Activated T-helper 9 cell treated with anti-CD3 and anti-CD28 coated beads, Interleukin-2, amount 50 U/mL, for 16 hours (primary cell): Measurements from ENCODE around the gene PIK3CD.
"Not testable (repeated sequence)": the region's sequence is repeated elsewhere in the genome, so short reads cannot be mapped to it uniquely, and the experiment has no call there.

Experiments used
- DNase-seq: peaks from one replicate; pipeline ENCODE4 v3.0.0-alpha.2; 2020; ENCODE audit warnings: low read depth

Gene PIK3CD

GRCh38 chr1:9654834-9655723 is 3.5 kb downstream of the PIK3CD start:
- no peak for DNase-seq

- no peak for DNase-seq
These were observed 4.3 kb downstream of the PIK3CD start for GRCh38 chr1:9655836-9656235.

DNA sequence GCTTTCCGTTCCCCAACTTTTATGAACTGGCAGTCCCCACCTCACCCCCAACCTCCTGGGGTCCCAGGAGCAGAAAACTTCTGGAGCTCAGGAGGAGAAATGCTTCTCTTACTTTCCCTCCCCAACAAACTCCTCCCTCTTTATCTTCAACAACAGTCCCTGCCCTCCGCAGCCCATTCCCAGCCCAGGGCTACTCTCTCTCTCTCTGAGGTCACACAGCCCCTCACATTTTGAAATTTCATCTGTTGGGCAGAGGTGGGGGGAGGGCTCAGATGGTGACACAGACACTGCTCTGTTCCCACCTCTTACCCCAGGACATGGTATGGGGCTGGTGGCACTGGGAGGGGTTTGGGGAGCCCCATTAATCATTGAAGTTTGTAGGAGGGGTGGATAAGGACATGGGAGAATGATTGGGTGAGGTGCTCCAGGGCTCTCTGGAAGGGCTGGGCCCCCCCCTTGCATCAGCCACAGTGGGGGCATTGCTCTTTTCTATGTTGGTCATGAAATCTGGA is 6.0 kb downstream of the PIK3CD start:
- no peak for DNase-seq

GRCh38 chr1:9658199-9658598 is 6.7 kb downstream of the PIK3CD start:
- DNase-seq, result no peak

DNA sequence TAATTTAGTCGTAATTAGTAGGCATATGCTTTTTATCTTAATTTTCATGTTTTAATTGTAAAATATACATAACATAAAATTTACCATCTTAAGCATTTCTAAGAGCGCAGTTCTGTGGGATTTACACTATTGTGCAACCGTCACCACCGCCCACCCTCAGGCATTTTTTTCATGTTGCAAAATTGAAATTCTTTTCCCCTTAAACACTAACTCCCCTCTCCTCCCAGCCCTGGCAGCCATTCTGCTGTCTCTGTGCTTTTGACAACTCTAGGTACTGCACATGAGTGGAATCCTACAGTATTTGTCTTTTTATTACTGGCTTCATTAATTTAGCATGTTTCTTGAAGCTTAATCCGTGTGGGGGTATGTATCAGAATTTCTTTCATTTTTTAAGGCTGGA is 7.8 kb downstream of the PIK3CD start:
- DNase-seq, result no peak

DNA sequence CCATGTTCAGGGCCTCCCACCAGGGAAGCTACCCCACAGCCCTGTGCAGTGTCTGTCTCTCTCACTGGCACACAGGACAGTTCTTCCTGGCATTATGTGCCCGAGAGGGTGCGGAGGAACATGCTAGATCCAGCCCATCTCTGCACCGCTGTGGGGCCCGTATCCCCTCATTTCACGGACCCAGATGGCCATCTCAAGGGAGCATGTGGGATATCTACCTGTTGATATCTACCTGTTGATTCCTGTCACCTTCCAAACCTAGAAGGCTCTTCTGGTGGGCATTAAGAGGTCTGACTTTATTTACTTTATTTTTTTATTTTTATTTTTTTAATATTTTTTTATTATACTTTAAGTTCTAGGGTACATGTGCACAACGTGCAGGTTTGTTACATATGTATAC is 11.7 kb downstream of the PIK3CD start:
- DNase-seq, result no peak

DNA sequence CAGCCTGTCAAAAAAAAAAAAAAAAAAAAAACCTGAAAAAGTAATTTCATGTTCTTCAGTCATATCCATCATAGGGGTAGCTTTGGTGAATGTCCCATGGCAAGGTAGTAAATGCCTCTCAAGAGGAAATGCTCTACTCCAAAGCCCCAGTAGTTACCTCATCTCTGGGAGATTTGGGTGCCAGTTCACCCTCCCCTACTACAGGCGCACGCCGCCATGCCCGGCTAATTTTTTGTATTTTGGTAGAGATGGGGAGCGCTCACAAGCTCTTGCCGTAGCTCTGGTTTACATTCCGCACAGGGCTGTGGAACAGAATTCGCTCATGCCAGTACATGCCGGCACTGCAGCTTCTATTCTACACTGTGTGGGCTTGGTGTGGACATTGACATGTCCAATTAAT is 13.7 kb downstream of the PIK3CD start:
- DNase-seq, result no peak

DNA sequence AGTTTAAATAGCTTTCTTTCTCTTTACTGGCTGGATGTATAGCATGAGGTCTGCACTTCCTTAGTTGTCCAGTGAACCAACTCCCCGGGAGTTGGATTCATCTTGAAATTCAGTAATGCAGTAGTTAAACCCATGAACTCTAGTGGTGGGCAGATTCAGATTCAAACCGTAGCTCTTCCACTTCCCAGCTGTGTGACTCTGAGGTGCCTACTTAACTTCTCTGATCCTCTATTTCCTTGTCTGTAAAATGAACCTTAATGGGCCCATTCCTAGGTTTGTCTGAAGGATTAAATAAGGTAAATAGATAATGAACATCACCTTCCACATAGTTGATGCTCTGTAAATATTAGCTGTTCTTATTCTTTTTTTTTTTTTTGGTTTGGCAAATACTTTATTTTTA is 16.5 kb downstream of the PIK3CD start:
- no peak for DNase-seq

DNA sequence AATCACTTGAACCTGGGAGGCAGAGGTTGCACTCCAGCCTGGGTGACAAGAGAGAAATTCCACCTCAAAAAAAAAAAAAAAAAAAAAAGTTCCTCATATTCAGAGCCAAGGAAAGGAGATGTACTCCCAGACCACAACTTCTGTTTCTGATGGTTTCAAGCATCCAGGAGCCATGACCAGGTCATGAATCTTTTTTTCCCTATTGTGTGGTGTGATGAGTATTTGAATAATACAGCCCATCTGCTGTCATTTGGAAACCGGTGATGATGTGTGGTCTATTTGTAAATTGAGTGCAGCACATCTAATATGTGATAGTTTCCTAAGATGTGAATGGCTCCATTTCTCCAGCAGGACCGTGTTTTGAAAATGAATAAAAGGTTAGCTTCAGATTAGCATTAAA is 18.6 kb downstream of the PIK3CD start:
- DNase-seq, result no peak

DNA sequence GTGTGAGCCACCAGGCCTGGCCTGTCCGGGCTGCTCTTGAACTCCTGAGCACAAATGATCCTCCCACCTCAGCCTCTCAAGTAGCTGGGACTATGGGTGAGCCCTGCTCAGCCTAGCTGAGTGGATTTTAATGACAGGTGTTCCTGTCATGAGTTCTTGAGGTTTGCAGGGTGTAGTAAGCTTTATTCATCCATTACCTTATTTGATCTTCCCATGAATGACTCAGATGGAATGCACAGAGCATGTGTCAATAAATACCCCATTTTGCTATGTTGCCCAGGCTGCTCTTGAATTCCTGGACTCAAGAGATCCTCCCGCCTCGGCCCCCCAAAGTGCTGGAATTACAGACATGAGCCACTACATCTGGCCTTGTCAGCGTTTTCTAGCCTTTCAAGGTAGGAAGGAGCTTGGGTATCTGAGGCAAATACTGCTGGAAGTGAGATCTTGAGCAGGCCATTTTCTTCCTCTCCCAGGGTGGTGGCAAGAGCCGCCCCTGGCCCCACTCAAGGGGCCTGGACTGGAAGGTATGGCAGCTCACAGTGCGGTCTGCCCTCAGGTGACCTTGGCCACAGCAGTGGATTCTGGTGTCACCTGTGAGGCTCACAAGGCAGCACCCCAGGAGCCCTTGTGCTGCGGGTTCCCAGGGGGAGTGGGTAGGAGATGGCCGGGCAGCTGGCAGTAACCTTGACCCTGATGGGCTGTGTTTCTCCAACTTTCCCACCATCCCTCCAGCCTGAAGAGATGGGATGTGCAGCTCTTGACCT is 20.0 kb downstream of the PIK3CD start:
- no peak for DNase-seq

DNA sequence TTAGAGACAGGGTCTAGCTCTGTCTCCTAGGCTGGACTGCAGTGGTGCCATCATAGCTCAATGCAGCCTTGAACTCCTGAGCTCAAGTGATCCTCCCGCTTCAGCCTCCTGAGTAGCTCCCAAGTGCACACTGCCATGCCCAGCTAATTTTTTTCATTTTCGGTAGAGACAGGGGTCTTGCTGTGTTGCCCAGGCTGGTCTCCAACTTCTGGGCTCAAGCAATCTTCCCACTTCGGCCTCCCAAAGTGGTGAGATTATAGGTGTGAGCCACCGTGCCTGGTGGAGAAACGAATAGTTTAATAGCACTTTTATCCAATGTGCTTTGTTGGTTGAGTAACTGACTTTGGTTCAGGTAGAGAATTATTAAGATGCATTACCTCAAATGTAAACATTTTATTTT is 20.9 kb downstream of the PIK3CD start:
- no peak for DNase-seq

DNA sequence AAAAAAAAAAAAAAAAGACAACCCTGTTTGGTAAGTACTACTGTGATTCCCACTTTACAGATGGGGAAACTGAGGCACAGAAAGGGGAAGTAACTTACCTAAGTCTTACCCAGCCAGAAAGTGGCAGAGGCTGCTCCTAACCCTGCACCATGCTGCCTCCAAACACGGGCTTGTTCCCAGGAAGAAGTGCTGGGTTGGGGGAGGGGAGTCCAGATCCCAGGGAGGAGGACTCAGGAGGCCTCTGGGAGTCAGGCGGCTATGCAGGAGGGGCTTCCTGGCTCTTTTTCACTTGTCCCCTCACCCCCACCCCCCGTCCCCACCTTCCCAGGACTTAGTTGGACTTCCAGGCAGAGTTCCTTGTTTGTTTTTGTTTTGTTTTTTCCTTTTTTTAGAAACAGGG is 23.9 kb downstream of the PIK3CD start:
- no peak for DNase-seq

DNA sequence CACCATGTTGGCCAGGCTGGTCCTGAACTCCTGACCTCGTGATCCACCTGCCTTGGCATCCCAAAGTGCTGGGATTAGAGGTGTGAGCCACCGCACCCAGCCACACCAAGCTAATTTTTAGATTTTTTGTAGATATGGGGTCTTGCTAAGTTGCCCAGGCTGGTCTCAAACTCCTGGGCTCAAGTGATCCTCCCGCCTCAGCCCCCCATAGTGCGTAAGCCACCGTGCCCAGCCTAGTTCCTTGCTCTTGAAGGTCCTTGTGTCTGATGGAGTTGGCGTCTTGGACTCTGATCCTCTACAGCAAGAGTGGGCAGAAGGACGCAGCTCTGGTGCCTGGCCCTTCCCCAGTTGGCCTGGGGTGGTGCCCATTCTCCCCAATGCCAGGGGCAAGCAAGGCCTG is 24.6 kb downstream of the PIK3CD start:
- not testable (repeated sequence) for DNase-seq

- no peak for DNase-seq
These were observed 25.4 kb downstream of the PIK3CD start for GRCh38 chr1:9676815-9677393.

DNA sequence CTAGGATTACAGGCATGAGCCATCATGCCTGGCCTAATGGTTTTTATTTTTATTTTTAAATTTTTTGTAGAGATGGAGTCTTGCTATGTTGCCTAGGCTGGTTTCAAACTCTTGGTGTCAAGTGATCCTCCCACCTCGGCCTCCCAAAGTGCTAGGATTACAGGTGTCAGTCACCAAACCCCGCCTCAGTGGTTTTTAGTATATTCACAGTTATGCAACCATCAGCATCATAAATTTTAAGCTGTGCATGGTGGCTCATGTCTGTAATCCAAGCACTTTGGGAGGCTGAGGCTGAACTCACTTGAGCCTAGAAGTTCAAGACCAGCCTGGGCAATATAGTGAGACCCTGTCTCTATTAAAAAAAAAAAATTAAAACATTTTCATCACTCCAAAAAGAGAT is 28.6 kb downstream of the PIK3CD start:
- no peak for DNase-seq

GRCh38 chr1:9680828-9681227 is 29.3 kb downstream of the PIK3CD start:
- DNase-seq, result no peak

- no peak for DNase-seq
These were observed 33.3 kb downstream of the PIK3CD start for GRCh38 chr1:9684801-9685200.

DNA sequence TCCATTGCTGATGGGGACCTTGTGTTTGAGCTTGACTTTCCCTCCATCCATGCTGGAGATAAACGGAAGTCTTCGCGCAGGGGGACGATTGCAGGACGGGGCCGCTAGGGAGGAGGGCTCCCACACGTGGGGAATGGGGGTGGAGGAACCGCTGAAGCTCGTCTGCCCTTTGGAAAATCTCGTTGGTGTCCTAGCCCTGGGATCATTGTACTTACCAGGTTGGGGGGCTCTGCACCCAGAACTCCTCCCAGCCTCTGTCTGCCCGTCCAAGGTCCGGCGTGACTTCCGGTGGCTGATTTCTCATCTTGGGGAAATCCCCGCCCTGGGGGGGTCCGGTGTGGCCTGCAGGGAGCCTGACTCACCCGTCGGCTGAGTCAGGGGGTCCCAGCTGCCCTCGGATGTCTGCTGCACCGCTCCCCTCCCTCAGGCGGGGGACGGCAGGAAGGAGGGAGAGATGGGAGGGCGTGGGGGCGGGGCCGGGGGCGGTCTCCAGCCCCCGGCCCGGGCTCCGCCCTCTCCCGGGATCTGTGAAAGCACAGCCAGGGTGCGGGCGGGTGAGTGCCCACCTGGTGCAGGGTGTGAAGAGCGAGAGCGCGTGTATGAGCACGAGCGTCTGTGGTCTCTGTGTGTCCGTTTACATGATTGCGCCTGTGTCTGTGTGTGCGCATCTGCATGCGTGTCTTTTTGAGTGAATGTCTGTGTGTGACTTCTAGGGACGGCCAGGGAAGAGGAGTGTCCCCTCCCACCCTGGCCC is 35.8 kb downstream of the PIK3CD start:
- peak; percentile 61 for DNase-seq

- no peak for DNase-seq
These were observed 36.5 kb downstream of the PIK3CD start for GRCh38 chr1:9687874-9688582.

DNA sequence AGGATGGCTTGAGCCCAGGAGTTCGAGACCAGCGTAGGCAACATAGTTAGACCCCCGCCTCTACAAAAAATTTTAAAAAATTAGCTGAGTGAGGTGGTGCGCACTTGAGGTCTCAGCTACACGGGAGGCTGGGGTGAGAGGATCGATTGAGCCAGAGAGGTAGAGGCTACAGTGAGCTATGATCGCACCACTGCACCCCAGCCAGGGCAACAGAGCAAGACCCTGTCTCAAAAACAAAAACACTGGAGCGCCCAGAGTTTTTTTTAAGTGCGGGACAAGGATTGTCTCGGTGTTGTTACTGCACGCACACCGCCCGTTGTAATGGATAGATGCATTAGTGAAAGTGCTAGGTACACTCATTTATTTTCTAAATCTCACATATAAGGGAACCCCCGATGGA is 37.1 kb downstream of the PIK3CD start:
- DNase-seq, result no peak

GRCh38 chr1:9689011-9689706 is 37.6 kb downstream of the PIK3CD start:
- peak; percentile 77 for DNase-seq
